HG03025 (cell line): ENCODE results near the gene MX1.

Experiments used
- ATAC-seq: cut with Tn5 transposase; IDR thresholded peaks from one replicate; pipeline ENCODE4 v1.9.1; 2021; ENCODE audit warnings: mild to moderate bottlenecking, moderate library complexity; ENCODE audit not compliant: unreplicated experiment, low FRiP score

Gene MX1

DNA sequence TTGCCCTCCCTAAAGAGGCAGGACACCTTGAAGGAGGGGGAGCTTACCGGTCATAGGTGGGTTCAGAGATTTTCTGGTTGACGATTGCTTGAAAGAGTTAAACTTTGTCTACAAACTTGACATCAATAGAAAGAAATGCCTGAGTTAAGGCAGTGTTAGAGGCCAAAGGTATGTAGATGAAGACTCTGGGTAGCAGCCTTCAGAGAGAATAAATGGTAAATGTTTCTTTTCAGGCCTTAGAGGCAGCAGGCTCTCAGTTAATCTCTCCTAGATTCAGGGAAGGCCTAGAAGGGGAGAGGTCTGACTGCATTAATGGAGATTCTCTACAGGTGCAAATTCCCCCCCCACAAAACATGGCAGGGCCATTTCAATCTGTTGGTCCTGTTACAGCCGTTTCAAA is 27.7 kb downstream of the MX1 start:
- no peak for ATAC-seq

DNA sequence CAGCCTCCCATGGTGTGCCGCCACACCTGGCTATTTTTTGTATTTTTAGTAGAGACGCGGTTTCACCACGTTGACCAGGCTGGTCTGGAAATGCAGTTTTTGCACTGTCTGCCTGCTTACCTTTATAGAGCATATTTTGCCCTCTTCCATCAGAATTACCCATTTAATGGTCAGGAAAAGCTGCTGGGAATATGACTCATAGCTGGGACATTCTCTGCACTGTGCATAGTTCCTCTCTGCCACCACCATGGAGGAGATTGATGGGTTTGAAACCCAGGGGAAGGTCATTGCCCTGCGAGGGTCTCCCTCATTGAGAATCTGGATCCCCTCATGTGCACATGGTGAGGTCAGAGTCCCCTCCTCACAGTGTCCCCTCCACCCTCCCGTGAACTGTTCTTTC is 32.1 kb downstream of the MX1 start:
- ATAC-seq, result no peak

DNA sequence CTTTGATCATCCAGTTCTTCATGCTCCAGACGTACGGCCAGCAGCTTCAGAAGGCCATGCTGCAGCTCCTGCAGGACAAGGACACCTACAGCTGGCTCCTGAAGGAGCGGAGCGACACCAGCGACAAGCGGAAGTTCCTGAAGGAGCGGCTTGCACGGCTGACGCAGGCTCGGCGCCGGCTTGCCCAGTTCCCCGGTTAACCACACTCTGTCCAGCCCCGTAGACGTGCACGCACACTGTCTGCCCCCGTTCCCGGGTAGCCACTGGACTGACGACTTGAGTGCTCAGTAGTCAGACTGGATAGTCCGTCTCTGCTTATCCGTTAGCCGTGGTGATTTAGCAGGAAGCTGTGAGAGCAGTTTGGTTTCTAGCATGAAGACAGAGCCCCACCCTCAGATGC is 32.5 kb downstream of the MX1 start:
- ATAC-seq, result no peak

DNA sequence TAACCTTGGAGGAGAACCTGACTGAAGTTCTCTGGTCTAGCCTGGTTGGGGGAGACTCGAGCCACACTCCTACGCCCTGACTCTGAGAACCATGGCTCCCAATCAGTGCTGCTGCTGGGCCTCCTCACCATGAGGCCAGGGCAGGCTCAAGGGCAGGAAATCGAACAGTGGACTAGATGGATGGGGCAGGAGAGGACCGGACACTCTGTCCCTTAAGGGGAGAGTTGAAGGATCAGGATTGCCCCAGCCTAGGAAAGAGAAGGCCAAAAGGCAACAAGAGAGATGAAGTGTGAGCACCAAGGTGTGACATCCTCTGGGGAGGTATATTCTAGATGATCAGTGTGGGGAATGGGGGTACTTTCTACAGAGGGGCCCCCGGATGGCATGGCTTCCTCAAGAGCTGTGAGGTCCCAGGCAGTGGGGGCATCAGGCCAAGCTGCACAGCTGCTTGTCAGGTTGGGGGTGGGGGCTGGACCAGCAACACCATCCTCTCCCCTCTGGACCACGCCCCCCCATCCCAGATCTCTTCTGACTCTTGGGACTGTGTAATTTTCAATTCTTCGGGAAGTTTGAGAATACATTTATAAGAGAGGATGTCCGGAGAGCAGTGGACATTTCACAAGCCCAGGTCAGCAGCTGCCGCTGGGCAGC is 34.0 kb downstream of the MX1 start:
- ATAC-seq, result no peak

DNA sequence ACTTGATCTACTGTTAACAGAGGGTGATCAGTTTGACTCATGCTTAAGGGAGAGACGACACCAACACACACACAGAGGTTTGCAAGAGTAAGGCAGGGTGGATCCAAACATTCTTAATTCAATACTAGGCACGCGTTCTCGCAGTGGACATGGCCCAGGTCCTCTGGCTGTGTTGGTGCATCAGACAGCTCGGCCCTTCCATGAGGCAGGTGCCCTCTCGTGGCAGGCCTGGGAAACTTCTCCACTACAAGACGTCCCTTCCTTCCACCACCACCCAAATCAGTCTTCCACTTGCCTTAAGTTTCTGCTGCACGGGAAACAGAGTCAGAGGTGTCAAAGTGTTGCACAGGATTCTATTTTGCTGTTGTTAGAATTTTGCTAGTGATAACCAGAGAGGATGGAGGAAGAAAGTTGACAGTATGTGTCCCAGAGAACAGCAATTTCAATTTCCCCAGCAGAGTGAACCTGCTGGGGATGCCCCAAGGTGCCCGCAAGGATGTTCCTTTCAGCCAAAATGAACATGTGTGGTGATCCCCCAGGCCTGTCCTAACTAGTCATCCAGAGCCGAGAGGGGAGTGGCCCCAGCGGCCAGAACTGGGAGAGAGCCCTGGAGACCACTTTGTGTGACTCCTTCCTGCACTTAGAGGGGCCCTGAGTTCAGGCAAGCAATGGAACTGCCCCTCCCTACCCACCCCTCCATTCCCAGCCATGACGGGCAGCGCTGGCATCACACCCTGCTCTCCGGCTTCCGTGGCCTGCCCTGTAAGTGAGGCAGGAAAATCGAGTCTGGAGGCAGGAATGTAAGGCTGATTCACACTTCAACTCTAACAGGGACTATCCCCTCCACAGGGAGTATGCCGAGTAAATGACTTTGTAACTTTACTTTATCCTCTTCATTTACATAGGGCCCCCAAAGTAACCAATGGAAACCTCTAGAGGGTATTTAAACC is 34.8 kb downstream of the MX1 start:
- no peak for ATAC-seq

DNA sequence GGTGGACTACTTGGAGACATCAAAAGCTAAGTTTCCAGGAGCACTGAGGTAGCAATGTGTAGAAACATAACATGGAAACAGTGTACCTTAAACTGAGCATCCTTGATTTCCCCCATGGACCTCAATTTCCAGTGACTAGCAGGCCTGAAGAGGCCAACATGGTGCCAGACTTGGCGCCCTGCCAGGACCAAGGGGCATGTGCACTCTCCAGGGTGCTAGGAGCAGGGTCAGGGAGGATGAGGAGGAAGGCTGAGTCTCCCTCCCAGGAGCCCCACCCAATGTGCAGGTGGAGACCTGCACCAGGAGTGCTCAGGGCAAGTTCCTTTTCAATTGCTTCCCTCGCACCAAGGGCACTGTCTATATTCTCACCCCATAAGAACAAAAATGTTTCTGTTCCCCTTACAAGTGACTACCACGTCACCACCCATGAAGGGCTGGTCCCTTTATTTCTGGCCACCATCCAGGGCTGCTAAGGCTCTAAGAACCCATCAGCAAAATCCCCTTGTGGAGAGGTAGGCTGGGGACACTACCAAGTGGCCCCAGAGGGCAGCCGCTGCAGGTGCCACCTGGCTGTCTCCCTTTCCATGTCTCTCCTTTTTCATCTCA is 39.2 kb downstream of the MX1 start:
- no peak for ATAC-seq

DNA sequence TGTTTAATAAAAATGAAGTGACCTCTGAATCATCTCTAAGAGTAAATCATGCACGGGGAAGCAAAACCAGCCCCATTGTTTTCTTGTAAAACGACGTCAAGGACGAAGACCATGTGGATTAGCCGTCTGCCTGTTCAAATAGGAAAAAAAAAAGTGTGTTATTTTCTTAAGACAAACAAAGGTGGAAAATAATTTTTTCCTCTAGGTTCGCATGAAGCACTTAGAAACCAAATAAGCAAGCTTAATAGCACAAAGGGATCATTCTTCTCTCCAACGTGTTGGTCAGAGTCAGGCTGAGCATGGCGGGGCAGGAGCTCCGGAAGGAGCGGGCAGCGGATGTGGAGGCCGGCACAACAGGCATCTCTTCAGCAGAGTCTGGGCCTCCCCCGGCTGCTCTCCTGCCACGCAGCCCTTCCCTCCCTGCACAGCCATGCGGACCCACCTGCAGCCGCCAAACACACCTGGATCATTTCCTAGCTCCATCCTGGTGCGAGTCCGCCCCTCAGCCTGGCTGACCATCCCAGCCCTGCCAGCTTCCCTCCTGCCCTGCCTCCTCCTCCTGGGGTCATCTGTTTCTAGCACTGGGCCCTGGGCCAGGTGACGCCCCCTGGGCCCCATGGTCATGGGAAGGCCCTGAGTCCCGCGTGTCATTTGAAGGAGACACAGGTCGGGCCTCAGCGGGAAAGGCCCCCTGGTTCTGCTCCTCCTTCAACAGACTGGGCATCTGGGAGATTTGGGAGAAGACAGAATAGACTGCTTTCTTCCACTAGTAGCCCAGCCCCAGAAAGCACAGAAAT is 40.2 kb downstream of the MX1 start:
- ATAC-seq, result no peak

DNA sequence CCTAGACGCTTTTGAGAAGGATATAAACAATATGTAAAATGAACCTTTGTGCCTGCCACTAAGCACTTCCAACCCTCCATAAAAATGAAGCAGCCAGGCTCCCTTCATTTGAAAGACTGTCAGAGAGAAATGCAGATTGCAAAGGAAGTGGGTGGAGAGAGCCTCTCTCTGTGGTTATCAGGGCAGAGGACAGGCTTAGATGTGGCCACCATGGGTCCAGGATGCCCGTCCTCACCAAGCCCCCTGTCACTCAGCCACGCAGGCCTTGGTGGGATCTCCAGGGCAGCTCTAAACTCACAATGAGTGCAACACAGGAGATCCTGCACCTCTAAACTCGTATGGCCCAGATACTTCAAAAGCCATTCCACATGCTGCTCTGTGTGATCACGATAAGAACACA is 44.0 kb downstream of the MX1 start:
- no peak for ATAC-seq

DNA sequence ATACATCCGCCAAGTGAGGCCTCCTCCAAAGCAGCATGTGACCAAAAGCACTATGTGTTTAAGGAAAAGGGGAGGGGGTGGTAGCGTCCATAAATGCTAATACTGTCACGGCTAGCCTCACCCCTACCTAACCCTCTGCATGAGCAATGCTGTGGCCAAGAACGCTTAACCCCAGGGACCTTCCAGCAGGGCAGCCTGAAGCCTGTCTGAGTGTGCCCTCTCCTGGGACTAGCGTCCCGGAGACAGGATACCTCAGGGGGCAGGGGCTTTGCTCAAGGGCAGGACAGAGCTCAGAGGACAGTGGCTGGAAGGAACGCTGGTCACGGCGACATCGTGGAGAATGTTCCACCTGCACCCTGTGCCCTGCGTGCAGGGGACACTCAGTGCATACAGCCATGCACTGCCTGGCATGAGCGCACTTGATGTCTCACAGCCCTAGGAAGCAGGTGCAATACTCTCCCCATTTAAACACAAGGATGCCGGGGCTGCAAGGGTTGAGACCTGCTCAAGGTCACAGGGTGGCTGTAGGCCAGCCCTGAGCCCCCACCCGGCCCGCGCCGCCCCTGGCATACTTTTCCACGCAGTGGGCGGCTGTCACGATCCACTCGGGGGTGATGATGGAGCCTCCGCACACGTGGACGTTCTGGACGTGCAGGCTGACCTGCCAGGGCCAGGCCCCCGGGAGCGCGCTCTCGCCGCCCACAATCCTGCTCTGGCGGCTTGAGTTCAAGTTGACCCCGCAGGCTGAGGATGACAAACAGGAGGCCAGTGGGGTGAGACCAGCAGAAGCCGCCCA is 46.9 kb downstream of the MX1 start:
- no peak for ATAC-seq

DNA sequence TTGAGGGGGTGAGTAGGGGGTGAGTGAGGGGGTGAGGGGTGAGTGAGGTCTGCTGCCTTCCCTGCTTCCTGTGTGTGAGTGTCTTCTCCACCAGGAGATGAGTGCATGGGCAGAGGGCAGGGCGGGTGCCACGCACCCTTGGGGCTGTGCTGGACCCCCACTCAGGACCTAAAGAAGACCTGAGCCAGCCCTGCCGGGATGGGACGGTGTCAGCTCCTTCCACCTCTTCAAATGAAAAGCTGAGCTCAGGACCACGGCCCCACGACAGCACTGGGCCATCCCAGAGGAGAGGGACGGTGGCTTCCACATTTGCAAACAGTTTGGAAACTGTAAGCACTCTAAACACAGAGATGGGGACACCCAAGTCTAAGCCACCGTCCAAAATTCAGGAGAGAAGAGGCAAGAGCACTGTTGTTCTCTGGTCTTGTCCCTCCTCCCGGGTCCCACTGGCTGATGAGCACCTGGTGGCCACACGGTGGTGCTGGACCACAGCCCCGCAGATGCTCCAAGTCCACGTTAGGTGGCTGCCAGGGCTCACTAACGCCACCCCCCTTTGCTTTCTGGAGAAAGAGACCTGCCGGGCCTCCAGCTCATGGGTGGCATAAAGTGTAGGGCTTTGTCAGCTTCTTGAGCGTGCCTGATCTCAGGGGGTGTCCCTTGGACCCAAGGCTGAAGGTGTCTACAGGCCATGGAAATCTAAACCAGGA is 49.8 kb downstream of the MX1 start:
- ATAC-seq, result no peak

DNA sequence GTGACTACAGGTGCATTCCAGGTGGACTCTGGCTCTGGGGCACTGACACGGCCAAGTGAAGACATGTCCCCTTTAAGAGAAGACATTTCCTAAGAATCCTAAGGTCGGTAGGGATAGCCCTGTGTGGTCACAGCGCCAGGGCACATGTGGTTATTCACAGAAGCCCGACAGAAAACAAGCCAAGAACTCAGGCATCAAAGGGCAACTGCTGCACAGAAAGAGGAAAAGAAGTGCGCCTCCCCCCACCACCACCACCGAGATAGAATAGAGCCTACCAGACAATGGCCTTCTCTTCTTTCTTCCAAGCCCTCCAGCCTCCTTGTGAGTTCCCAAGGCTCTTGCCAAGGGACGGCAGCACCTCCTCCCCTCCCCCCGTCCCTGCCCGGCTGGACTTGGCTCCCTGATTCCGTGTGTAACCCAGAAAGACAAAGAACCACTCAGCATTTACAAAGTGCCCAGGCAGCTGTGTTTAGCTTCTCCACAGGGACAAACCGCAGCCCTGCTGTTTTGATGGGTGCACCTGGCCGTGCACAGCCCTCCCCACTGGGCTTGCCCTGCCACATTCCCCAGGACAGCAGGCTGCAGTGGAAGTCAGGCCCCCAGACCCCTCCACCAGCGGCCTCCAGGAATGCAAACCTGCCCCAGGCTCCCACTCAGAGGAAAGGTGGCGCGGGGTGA is 51.7 kb downstream of the MX1 start:
- no peak for ATAC-seq

DNA sequence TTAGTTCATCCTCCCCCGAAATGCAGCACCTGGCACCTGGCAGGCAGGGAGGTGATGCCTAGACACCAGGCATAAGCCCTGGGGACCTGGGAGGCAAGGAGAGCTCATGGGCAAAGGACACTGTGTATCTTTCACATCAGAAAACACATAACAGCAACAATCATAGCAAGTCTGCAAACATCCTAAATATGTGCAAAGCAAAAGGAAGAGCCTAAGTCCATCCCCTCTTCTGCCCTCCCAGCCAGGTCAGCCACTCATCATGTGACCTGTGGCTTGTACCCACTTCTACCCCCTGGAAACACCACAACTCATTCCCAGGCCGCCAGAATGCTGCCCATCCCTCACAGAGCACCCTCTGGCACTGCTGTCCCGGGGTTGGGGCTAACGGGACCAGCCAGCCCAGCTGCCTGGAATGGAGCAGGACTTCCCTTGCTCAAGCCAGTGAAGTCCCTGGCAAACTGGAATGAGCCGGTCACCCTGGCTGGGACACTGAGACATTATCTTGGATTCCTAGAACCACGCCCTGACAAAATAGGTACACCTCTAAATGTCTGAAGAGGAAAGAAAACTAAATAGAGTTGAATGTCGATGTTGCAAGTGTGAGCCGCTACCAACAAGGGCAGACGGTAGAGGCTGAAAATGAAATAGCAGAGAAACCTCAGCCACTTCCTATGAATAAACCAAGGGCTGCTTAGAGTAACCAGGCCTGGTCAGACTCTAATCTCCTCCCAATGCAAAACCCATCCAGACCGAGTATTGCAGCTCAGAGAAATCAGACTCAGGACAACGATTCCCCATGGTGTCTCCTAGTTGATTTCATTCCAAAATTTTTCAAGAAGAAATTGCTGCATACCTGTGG is 52.5 kb downstream of the MX1 start:
- no peak for ATAC-seq

DNA sequence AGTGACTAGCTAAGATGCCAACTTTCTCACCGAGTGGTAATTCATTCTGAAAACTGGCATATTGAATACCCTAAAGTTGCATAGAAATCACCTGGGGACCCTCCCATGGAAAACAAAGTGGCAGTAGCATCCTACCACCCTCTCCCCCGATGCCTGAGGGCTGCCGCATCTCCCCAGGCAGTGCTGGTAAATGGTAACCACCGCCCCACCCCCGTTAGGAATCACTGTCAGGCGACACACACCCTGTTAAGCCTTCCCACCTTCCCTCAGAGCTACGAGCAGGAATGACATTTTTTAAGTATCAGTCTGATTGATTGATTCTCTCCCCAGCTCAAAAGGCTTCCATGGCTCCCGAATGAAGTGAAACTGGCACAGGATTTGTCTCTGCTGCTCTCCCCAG is 53.6 kb downstream of the MX1 start:
- no peak for ATAC-seq

DNA sequence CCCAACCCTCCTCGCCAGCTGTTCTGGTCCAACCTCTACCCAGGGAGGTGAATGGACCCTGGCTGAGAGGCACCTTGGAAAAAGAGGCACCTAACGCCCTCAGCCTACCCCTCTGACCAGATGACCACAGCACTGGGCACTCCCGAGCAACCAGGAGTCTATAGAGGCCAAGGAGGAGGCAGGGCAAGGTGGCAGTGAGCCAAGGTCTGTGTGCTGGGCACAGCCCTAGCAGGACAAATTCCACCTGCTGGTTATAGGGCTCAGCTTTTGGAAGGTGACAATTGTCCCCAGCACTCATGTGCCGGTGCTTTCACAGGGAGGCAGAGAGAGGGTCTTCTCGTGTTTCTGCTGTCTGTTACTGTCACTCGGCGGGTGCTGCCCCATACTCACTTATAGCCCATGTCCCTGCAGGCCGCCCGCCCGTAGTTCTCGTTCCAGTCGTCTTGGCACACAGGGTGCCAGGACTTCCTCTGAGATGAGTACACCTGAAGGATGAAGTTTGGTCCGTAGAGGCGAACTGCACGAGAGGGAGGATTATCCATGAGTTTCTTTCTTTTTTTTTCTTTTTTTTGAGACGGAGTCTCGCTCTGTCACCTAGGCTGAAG is 54.1 kb downstream of the MX1 start:
- no peak for ATAC-seq

DNA sequence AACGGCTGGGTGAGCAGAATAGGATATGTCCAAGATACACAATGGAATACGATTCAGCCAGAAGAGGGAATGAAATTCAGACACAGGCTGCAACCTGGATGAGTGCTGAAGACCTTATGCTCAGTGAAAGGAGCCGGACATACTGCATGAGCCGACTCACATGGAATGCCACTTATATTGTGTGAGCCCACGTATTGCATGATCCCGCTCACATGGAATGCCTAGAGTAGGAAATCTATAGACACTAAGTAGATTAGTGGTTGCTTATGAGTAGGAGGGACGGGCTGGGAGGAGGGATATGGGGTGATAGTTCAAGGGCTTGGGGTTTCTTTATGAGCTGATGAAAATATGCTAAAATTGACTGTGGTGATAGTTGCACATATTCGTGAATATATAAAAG is 55.2 kb downstream of the MX1 start:
- no peak for ATAC-seq

DNA sequence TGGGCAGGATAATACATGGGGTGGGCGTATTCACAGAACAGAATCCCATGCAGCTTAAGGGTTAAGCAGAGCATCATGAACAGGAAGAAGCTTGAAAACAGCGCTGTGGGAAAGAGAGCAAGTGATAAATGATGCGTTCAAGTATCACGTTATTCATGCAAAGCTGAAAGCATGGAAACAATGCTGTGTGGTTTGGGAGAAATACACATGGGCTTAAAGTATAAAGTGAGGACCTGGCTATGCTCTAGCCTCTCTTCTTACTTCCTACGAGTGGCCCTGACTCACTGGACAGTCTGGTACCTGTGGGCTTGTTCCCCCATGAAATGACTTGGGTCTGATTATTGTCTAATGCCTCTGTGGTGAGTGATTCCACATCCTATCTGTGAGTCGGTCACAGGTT is 56.3 kb downstream of the MX1 start:
- ATAC-seq, result no peak

DNA sequence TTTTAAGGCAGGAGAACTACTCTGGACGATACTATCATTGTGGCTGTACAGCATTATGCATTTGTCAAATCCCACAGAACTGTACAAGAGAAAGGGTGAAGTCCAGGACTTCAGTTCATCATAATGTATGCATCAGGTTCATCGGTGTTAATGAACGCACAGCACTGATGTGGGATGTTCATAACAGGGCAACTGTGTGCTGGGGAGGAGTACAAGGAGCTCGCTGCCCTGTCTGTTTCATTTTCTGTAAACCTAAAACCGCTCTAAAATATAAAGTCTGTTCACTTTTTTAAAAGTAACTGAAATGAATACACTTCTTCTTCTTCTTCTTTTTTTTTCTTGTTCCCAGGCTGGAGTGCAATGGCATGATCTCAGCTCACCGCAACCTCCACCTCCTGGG is 56.9 kb downstream of the MX1 start:
- no peak for ATAC-seq

DNA sequence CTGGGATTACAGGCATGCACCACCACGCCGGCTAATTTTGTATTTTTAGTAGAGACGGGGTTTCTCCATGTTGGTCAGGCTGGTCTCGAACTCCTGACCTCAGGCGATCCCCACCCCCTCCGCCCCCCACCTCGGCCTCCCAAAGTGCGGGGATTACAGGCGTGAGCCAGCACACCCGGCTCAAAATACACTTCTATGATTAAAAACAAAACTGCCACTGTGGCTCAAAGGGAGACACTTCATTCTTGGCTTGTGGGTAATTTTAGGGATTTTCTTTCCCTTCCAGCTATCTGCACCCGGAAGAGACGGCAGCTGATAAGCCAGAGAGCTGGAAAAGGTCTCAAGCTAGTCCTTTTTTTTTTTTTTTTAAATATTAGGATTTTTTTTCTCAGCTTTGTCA is 57.4 kb downstream of the MX1 start:
- ATAC-seq, result no peak
